GM21723 (cell line): ENCODE data around the gene MYO15B.

Experiments used
- ATAC-seq: cut with Tn5 transposase; IDR thresholded peaks from one replicate; pipeline ENCODE4 v1.9.1; 2021; ENCODE audit warnings: mild to moderate bottlenecking, moderate library complexity; ENCODE audit not compliant: unreplicated experiment

The MYO15B gene

DNA sequence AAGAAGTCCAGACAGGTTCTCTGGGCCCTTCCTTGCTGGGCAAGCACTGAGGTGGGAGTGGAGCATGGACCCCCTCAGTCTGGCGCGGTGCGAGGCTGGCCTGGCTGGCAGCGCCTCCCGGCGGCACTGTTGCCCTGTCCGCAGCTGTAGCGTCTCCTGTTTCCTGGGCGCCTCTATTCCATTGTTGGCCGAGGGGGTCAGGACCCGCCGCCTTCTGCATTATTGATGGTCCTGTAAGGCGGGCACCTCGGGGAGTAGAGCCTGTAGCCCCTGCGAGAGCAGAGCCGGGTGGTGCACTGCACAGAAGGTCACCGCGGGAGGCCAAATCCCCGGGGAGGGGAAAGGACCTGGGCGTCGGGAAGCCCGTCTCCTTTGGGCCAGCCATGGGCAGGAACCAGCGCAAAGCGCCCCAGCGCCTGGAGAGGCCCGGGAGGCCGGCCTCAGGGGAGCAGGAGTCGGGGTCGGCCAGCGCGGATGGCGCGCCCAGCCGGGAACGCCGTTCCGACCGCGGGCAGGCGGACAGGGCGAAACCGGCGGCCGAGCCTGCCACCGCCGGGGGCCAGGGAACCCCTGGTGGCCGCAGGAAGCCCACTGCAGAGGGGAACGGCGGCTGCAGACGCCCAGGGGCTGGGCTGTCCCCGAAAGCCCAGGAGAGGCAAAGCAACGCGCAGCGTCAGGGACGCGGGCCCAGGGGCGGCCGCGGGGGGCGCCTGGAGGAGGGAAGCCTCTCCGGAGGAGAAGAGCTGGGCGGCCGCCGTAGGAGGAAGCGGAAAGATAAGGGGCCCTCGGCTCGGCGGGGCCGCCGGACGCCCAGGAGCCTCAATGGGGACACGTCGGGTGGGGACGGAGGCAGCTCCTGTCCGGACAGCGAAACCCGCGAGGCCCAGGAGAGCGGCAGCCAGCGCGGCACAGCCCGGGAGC lies at the start of gene MYO15B:
Gene MYO15B (plus strand): TSS at position 126 of the 921 bp plus-strand sequence. CDS start 258 bp downstream, at position 384.
- ATAC-seq = no peak

DNA sequence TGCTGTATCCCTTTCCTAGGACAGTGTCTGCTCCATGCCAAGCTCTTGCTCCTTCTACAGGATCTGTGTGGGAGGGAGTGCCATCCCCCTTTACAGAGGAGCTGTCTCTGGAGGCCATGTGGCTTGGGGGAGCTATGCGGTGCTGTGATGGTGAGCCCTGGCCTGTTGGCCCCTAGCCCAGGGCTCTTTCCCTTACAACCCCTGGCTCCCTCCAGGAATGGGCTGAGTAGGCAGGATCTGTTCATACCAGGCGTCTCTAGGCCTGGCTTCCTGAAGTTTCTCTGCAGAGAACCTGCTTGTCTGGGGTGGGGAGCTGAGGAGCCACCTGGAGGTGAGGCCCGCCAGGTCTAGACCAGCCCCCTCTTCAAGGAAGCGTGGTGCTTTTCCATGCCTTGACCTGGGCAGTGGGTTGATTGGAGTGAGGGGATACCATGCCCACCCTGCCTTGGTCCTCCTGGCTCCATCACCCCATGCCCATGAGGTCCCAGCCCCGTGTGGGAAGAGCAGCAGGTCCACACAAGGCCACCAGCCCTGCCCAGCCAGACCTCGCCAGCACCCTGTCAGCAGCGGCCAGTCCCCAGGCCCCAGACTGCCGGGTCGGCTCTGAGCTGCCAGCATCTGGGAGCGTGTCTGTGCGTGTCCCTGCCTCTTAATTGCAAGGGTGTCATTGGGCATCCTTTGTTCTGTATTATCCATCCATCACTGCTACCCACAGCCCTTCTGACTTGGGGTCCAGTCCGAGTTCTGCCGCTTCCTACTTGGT lies 47.5 kb upstream of the MYO15B start:
- ATAC-seq = no peak

DNA sequence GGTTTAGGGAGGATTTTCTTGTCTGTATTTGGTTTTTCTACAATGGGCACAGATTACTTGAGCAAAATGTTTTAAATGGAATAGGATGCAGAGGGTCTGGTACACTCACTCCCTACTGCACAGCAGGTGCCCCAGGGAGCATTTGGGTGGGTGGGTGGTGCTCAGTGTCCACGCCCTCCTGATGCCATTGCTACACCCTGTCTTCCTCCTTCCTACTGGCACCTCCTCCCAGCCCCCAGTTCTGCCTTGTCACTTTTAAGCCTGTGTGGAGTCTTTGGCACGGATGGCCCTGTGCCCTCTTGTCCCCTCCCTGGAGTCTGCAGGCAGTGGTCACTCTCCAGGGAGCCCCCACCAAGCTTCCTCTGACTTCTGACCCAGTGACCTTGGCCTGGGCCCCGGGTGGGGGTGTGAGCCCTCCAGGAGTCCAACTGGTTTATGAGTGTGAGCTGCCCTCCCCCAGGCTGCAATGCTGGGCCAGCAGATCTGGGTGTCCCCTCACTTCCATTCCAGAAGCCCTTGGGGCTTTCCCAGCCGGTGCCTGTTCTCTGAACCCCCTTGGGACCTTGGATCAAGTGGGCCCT lies 46.6 kb upstream of the MYO15B start:
- ATAC-seq = no peak

DNA sequence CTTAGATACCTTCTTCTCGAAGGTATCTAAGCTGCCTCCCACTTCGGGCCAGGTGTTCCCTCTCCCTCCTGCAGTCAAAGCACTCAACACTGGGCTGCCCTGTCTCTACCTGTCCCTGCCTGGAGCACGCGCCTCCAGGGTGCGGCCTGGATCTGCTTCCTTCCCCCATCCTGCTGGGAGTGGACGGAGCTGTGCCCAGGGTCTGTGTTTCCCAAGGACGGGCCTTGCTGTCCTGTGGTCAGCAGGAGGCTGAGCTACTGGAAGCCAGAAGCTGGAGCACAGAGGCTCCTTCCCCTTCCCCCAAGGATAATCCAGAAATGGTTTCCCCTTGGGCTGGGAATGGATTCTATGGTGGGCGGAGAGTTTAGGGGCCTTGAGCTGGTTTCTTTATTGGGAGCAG lies 45.4 kb upstream of the MYO15B start:
- no peak for ATAC-seq

DNA sequence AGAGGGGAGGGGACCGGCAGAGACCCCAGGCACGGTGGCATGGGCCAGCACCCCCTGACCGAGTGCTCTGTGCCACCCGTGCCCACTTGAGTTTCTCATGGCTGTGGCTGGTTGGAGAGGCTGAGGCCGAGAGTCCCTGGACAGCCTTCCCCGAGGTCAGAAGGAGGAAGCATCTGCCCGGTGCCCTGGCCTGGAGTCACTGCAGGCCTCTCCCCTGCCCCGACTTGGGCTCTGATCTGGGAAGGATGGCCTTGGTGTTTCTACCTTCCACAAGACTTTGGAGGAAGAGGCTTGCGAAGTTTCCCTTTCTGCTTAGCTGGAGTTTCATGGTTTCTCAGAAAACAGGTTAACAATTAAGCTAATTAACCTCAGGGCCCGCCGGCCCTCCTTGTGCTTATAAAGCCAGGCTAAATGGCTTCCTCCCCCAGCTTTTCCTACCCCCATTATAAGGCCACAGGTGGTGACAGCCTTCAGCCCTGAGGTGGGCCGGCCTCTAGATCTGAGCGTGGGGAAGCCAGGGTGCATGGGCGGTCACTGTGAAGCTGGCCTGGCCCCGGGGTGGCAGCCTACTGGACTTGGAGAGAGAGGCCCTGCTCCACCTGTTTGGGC lies 44.8 kb upstream of the MYO15B start:
- ATAC-seq = no peak

DNA sequence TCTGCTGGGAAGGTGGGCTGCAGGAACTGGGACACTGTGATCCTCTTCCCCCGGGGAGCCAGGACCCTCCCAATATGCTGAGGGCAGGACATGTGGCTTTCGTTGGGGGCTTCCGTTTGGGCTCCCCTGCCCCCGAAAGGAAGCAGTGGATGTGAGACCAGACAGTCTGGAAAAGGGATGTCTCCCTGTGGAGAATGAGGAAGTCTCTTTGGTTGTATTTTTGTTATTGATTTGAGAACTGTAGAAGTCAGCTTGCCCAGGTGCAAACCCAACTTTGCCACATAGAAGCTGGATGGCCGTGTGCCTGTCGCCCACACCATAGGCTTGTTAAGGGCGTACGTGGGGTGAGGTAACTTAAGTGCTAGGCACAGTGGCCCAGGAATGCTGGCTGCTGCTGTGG lies 43.4 kb upstream of the MYO15B start:
- no peak for ATAC-seq

DNA sequence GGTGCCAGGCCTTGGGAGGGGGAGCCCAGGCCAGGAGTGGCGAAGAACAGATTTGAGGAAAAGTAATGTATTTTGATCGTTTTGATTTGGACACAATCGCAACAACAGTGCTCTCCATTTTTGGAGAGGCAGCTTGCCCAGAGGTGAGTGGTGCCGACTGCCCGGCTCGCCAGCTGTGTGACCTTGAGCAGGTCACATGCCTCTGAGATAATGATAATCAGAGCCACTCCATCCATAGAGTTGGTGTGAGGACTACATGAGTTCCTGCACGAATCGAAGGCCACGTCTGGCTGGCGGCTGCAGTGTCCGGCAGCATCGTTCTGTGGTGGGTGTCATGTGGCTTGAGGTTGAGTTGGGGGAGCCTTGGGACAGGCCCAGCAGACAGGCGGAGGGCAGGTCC lies 41.4 kb upstream of the MYO15B start:
- ATAC-seq = no peak

DNA sequence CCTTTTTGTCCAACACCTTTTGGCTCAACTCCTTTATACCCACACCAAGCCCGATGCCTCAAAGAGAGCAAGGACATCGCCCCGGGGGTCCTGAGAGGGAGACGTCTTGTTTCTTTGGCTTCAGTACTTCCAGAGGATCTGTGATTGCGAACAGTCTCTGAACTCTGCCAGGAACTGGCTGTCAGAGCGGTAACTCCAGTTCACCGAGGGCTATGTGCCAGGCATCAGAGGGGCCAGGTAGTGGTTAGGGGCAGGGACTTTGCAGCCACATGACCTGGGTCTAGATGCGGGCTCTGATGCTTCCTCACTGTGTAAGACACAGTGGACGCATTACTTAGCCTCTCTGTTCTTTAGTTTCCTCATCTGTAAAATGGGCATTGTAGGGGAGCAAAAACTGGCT lies 40.5 kb upstream of the MYO15B start:
- ATAC-seq = no peak

DNA sequence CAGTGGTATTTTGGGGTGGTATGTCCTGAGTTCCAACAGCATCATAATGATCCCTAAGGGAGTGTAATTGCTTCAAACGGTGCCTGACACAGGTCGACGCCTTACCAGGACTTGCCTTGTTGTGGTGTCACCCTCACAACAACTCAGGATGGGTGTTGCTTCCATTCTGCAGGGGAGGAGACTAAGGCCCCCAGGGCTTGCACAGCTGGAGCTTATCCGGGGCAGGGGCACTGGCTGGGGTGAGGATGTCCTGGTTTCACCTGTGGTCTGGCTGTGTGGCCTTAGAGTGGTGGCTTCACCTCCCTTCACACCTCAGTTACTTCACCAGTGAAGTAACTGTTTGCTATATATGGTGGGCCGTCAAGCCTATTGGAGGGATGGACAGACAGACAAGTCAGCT lies 38.8 kb upstream of the MYO15B start:
- ATAC-seq = no peak

DNA sequence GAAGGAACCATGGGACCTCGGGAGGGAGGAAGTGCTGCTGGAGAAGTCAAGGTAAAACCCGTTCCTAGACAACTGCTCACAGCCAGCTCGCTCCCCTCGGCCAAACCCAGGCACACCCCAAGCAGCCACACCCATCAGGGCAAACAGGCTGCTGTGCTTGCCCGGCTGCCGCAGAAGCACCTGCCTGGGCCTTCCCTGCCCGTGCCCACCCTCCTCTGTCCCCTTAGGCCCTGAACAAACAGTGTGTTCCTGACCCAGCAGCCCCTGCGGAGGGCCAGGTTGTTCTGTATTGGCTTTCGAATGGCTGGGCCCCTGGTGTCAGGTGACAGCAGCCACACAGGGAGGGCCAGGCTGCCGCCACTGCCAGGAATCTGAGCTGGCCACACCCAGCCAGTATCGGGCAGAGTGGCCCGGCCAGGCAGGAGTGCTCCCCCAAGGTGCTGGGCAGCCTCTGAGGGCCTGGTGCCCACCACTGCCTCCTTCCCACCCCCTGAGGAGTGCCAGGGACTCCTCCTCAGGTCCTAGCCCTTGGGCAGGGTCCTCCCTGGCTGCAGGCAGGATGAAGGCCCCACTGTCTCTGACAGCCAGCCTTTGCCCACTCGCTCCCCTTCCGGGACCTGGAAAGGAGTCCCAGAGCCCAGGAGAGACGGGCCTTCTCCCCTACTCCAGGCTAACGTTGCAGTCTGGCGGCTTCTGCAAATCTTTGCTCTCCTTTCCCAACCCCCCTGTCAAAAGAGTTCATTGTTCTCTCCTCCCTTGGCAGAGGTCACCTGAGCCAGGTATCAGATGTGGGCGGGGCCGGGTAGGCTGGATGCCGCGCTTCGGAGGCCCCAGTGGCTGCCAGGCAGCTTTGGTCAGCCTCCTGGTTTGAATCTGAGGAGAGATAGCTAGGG lies 38.1 kb upstream of the MYO15B start:
- no peak for ATAC-seq

DNA sequence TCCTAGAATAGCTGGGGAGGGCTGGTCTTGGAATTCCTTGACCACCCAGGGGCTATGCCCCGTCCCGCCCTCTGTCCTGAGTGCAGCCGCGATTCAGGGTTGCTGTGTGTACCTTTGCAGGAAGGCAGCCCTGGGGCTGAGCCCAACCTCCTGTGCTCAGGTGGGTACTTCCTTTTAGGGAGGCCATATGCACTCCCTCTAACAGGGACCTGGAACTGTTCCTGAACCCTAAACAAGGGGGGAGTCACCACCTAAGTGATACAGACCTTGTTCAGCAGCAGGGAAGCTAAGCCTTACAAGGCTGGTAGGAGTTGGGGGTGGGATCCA lies 37.5 kb upstream of the MYO15B start:
- ATAC-seq = no peak

DNA sequence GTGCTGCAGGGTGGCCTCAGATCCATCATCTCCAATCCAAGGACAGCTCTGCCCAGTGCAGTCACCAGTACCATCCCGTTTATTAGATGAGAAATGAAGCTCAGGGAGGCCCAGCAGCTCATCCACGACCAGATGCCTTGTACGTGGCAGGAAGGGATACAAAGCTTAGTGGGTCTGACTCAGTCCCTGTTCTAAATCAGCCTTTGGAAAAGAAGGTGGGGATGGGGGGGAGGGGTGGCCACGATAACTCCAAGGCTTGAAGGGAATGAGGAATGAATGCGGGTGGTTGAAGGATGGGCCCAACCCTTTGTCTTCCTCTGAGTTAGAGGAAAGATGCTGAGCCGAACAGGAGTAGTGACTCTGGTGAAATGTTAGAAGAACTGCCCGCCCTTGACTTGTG lies 36.3 kb upstream of the MYO15B start:
- ATAC-seq = no peak

DNA sequence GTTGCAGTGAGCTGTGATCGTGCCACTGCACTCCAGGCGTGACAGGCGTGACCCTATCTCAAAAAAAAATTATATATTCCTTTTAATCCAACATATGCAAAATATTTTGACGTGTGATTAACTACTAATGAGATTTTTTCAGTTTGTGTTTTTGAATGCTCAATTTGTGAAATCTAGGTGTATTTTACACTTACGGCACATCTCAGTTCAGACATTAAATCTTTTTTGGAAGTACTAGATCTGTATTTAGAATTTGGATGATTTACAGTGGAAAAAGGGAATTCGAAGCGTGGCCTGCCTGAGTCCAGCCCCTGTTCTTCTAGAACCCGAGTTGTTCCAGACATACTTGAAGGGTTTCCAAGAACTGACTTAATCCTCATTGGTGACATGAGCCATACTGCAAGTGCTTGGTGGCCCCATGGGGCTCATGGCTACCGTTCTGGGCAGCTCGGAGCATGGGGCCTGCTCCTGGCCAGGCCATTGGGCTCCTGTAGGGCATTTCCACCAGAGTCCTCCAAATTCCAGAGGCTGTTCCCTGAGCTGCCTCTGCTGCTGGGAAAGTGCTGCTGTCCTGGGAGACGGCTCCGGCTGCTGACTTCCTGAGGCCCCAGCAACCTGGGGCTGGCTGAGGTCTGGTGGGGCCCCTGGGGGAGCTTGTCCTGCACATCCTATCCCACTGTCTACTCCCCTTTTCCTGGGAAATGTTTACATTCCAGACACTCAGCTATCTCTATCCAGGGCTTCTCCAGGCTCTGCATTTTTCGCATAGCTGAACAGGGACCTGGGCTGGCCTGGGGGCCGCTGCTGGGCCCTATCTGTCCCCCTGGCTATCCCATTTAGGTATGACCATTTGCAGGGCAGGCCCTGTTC lies 34.9 kb upstream of the MYO15B start:
- no peak for ATAC-seq

DNA sequence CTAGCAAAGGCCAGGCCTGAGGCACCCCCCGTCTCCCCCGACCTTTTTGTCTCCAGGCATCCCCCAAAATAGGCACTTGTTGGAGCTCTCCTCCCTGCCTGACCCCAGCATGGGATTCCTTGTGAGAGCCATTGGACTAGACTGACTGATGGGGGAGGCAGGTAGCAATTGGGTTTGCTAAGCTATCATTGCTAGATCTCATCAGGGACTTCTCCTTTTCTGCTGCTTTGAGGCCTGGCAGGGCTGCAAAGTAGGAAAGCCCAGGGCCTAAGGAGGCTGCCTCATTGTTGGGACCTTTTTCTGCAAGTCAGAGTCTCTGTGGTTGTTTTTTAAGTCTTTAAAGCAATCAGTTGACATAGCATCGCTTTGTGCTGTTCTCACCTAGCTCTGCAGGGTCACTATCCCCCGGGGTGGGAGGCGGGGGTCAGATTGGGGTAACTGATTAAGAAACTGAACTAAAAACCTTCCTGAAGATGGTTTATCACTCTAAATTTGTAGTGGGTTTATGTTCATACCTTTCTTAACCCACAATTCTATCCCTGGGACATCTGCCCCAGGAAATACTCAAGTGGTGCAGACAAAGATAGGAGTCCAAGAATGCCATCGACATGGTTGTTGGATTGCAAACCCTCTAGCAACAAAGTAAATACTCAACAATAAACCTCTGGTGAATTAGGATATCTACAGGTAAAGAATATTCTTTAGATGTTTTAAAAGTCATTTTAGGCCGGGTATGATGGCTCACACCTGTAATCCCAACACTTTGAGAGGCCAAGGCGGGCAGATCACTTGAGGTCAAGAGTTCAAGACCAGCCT lies 34.1 kb upstream of the MYO15B start:
- ATAC-seq = no peak

DNA sequence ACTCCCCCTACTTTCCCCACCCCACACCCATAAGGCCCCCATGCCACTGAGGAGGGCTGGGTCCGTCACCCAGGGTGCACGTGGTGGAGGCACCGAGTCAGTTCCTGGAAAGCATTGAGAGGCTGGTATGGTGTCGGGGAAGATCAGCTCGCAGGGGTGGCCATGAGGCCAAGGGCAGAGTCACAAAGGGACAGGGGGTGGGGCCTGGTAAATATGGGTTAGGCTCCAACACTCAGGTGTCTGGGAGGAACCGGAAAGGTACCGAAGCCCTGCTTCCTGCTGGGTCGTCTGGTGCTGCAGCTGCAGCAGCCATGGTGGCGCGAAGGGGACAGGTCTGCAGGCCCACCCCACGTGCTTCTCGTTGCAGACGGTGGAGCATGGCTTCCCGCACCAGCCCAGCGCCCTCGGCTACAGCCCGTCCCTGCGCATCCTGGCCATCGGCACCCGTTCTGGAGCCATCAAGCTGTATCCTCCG lies 31.9 kb upstream of the MYO15B start:
- no peak for ATAC-seq

DNA sequence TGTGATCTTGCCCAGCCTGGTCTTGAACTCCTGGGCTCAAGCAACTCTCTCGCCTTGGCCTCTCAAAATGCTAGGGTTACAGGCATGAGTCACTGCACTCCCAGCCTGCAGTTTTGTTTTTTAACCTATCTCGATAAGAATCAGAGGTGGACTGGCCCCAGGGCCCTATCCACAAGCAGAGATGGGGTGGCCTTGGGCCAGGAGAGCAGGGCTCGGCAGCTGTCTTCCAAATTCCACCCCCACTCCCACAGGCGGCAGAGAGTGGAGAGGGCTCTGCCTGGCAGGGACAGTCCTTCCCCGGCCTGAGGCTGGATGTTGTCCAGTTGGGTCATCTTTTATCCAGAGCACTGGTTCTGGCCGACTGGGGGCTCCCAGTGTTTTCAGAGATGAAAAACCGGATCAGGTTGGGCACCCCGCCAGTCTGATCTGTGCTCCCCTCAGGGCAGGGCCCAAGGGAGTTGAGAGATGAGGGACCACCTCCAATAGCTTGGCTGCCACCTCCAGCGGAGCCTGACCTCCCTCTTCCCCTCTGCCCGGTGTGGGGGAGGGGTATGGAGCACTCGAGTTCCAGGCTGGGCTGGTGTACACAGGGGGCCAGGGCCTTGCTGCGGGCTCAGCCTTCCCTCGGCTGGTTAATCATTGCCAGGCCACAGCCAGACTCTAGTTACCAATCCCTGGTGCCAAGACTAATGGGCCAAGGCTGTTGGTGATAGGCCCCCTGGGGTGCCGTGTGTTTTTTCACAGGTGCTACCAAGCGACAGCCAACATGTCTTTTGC lies 30.3 kb upstream of the MYO15B start:
- ATAC-seq = no peak

DNA sequence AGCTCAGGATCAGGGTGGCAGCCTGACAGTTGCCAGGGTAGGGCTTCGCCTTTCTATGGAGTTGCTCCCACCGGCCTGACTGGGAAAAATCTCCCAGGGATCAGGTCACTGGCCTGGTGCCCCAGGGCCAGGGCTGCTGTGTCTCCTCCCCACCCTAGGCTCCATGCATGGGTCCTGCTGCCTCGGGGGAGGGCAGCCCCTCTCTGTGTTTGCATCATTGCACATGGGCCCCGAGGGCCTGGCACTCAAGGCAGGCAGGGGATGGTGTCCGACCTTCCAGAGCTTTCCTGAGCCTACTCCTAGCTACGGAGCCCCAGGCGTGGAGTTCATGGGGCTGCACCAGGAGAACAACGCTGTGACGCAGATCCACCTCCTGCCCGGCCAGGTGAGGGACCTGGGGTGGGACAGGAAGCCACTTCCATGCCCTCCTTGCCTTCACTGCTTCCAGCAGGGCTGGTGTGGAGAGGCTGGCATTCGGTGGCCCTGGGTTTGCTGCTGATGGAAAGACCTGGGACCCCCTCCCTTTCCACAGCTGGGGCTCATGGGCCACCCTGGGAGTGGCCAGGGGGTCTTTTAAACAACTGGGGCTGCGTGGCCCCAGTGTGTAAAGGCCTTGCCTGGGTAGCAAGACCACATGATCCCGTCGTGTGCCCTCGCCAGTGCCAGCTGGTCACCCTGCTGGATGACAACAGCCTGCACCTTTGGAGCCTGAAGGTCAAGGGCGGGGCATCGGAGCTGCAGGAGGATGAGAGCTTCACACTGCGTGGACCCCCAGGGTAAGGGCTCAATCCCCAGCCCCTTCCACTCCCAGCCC lies 29.5 kb upstream of the MYO15B start:
- no peak for ATAC-seq
